Measurements from ENCODE around the gene LAX1. TPM values are rescaled to one million over a fixed set of nuclear protein-coding genes. Genes with fewer than 3 reads are reported as not detected.

Gene LAX1
- total and polyA plus RNA-seq, 2 experiments from 2014 or later = 0.11 TPM; not detected in 1

- Histone ChIP-seq H3K27me3 (replicated peaks; ENCODE audit: insufficient read depth) (no peaks in the 10 kb centered on the region), H3K36me3 (ENCODE audit: low read depth) (peaks cover 23% of the 10 kb centered on the region; the same call in 1 of the 2 replicates), H3F3A (ENCODE audit: insufficient read depth) (peaks cover 13% of the 10 kb centered on the region), H3K4me1 (ENCODE audit: insufficient read depth) (peaks cover 35% of the 10 kb centered on the region), H3K4me2 (ENCODE audit: unreplicated experiment) (peak overlapping the region; percentile 92), H3K9me3 (ENCODE audit: low read depth) (no peaks in the 10 kb centered on the region), H3K4me3 (peak overlapping the region; percentile 99), H4K20me1 (ENCODE audit: insufficient read depth) (peaks cover 23% of the 10 kb centered on the region; the same call in 1 of the 2 replicates), H3K9me2 (ENCODE audit: insufficient read depth) (no peaks in the 10 kb centered on the region), H3K79me2 (ENCODE audit: insufficient read depth) (peaks cover 40% of the 10 kb centered on the region), H3K27ac (peak overlapping the region; percentile 97), H3K9ac (peak overlapping the region; percentile 99), H2AFZ (peak overlapping the region; percentile 96)
- no peak for TF ChIP-seq EZH2 (IDR thresholded peaks at IDR 0.05; ENCODE audit: insufficient read depth, poor library complexity, severe bottlenecking)
- no peak for TF ChIP-seq EZH2phosphoT487 (IDR thresholded peaks at IDR 0.05; ENCODE audit: insufficient read depth, low read depth)
- WGBS, 2 experiments (ENCODE audit: low coverage in 1 of 2, low lambda C conversion rate in 2 of 2, missing lambda C conversion rate in 2 of 2) = 51 to 52% methylated on average over 19 of the region's 19 CpGs
- in situ Hi-C loops (cut with MboI) = no loop called here
- no peak for DNase-seq
These were observed 29.9 kb downstream of the LAX1 start for GRCh38 chr1:203794764-203795440.

DNA sequence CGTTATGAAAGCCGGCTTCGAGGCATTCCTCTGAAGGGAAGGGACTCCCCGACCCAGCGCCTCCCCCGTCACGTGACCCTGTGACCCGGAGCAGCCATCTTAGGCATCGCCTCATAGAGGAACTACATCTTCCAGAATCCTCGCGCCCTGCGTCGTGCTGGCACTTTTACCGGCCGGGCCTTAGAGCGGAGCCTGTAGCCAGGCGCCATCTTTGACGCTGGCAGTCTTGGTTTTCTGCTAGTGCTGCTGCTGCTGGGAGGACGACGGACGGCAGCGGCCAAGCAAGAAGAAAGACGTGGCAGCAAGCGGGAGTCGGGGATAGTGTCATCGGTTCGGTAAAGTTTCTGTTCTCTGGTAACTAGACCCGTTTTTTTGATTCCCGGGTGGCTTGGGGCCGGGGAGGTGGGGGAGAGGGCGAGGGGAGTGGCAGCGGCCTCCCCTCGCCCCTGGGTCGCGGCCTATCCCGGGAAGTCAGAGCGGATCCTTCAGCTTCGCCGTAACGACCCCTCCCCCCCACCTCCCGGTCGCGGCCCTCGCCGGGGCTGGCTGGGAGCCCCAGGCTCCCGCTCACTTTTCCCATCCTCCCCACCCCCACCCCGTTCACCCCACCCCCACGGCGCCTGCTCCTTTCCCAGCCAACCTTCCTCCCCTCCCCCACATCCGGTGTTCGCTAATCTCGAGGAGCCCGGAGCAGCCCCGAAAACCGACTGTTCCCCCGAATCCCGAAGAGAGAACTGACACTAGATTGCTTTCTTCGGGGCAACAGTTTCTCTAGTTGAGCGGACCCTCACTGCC, 30.7 kb downstream of the LAX1 start, which contains the start of the genes ZBED6 and ZC3H11A:
TSS of gene ZBED6 (plus strand) at position 183 of the 795 bp plus-strand sequence. CDS start 1,900 bp downstream, outside the sequence.
TSS of gene ZC3H11A (plus strand) at position 183 of the 795 bp plus-strand sequence. CDS start 21,448 bp downstream, outside the sequence.
- H3K9me2 ChIP-seq (ENCODE audit: insufficient read depth) = no peaks in the 10 kb centered on the region
- DNase-seq = peak; percentile 99
- peaks cover 23% of the 10 kb centered on the region; the same call in 1 of the 2 replicates for H3K36me3 ChIP-seq (ENCODE audit: low read depth)
- peak within 1 kb of the TSS; percentile 99 for H3K9ac ChIP-seq
- WGBS, 2 experiments (ENCODE audit: low coverage in 1 of 2, low lambda C conversion rate in 2 of 2, missing lambda C conversion rate in 2 of 2) = 1% methylated on average over 38 to 50 of the region's 59 CpGs
- peak within 1 kb of the TSS; percentile 96 for H2AFZ ChIP-seq
- peak within 1 kb of the TSS; percentile 97 for H3K27ac ChIP-seq
- peaks cover 48% of the 10 kb centered on the region for H3K79me2 ChIP-seq (ENCODE audit: insufficient read depth)
- peak within 1 kb of the TSS; percentile 99 for H3K4me3 ChIP-seq
- no peaks in the 10 kb centered on the region for H3K9me3 ChIP-seq (ENCODE audit: low read depth)
- no peaks in the 10 kb centered on the region for H3K27me3 ChIP-seq (replicated peaks; ENCODE audit: insufficient read depth)
- peaks cover 23% of the 10 kb centered on the region; the same call in 1 of the 2 replicates for H4K20me1 ChIP-seq (ENCODE audit: insufficient read depth)
- TF ChIP-seq EZH2phosphoT487 (IDR thresholded peaks at IDR 0.05; ENCODE audit: insufficient read depth, low read depth) (no peak), EZH2 (IDR thresholded peaks at IDR 0.05; ENCODE audit: insufficient read depth, poor library complexity, severe bottlenecking) (no peak)
- peak within 1 kb of the TSS; percentile 98 for H3K4me2 ChIP-seq (ENCODE audit: unreplicated experiment)
- peaks cover 21% of the 10 kb centered on the region for H3F3A ChIP-seq (ENCODE audit: insufficient read depth)
- peaks cover 42% of the 10 kb centered on the region for H3K4me1 ChIP-seq (ENCODE audit: insufficient read depth)
- in situ Hi-C loops (cut with MboI) = no loop called here

- in situ Hi-C loops (cut with MboI) = no loop called here
- peaks cover 23% of the 10 kb centered on the region; the same call in 1 of the 2 replicates for H4K20me1 ChIP-seq (ENCODE audit: insufficient read depth)
These were observed 31.2 kb downstream of the LAX1 start for GRCh38 chr1:203796236-203796605.

GRCh38 chr1:203797216-203797615, 32.2 kb downstream of the LAX1 start:
- Histone ChIP-seq H3K4me1 (ENCODE audit: insufficient read depth) (peaks cover 56% of the 10 kb centered on the region), H3F3A (ENCODE audit: insufficient read depth) (peaks cover 22% of the 10 kb centered on the region), H3K9ac (peak overlapping the region; percentile 99; the same call in 1 of the 2 replicates), H3K36me3 (ENCODE audit: low read depth) (peaks cover 27% of the 10 kb centered on the region), H3K79me2 (ENCODE audit: insufficient read depth) (peaks cover 63% of the 10 kb centered on the region), H3K4me2 (ENCODE audit: unreplicated experiment) (peak overlapping the region; percentile 98), H3K9me3 (ENCODE audit: low read depth) (no peaks in the 10 kb centered on the region), H4K20me1 (ENCODE audit: insufficient read depth) (peaks cover 31% of the 10 kb centered on the region), H3K27me3 (replicated peaks; ENCODE audit: insufficient read depth) (no peaks in the 10 kb centered on the region), H3K9me2 (ENCODE audit: insufficient read depth) (no peaks in the 10 kb centered on the region), H2AFZ (no peak overlapping the region), H3K27ac (peak overlapping the region; percentile 97; the same call in 1 of the 2 replicates), H3K4me3 (peak overlapping the region; percentile 99)
- in situ Hi-C loops (cut with MboI) = no loop called here
- TF ChIP-seq EZH2phosphoT487 (IDR thresholded peaks at IDR 0.05; ENCODE audit: insufficient read depth, low read depth) = no peak
- no peak for TF ChIP-seq EZH2 (IDR thresholded peaks at IDR 0.05; ENCODE audit: insufficient read depth, poor library complexity, severe bottlenecking)
- WGBS, 2 experiments (ENCODE audit: low coverage in 1 of 2, low lambda C conversion rate in 2 of 2, missing lambda C conversion rate in 2 of 2) = 25 to 49% methylated on average over 2 of the region's 2 CpGs
- DNase-seq = peak; percentile 23

More at GRCh38 chr1:203796236-203796605, 31.2 kb downstream of the LAX1 start:
- Histone ChIP-seq H3K27me3 (replicated peaks; ENCODE audit: insufficient read depth) (no peaks in the 10 kb centered on the region), H3K4me3 (peak overlapping the region; percentile 99), H3K4me1 (ENCODE audit: insufficient read depth) (peaks cover 48% of the 10 kb centered on the region), H3F3A (ENCODE audit: insufficient read depth) (peaks cover 22% of the 10 kb centered on the region), H2AFZ (no peak overlapping the region), H3K4me2 (ENCODE audit: unreplicated experiment) (peak overlapping the region; percentile 98), H3K27ac (peak overlapping the region; percentile 97), H3K79me2 (ENCODE audit: insufficient read depth) (peaks cover 53% of the 10 kb centered on the region), H3K9me2 (ENCODE audit: insufficient read depth) (no peaks in the 10 kb centered on the region), H3K9ac (peak overlapping the region; percentile 99), H3K9me3 (ENCODE audit: low read depth) (no peaks in the 10 kb centered on the region), H3K36me3 (ENCODE audit: low read depth) (peaks cover 23% of the 10 kb centered on the region; the same call in 1 of the 2 replicates)
- 1 to 2% methylated on average over 12 of the region's 12 CpGs for WGBS, 2 experiments (ENCODE audit: low coverage in 1 of 2, low lambda C conversion rate in 2 of 2, missing lambda C conversion rate in 2 of 2)
- no peak for TF ChIP-seq EZH2 (IDR thresholded peaks at IDR 0.05; ENCODE audit: insufficient read depth, poor library complexity, severe bottlenecking)
- no peak for TF ChIP-seq EZH2phosphoT487 (IDR thresholded peaks at IDR 0.05; ENCODE audit: insufficient read depth, low read depth)
- DNase-seq = peak; percentile 67
